Esophagus muscularis mucosa (tissue), 4 donors: Measurements from ENCODE around the gene STN1. TPM values are rescaled to one million over a fixed set of nuclear protein-coding genes. Genes with fewer than 3 reads are reported as not detected.

Experiments
- DNase-seq: peaks from one replicate; pipeline ENCODE4 v3.0.0-alpha.2; 2017; ENCODE audit errors: extremely low spot score
- H3K27ac ChIP-seq, 4 donors: fragments of 200-600 bp; sonication (generic); replicated peaks in 1 of 4; 1 replicate in 3 of 4; 2 replicates in 1 of 4; pipeline ENCODE4 v1.5.1; 2016 to 2019; ENCODE audit warnings: mild to moderate bottlenecking in 1 of 4
- H3K27me3 ChIP-seq, 4 donors: fragments of 200-600 bp; sonication (generic); one replicate each; pipeline versions ENCODE4 v1.5.1 to v1.6.0; 2016 to 2019
- H3K36me3 ChIP-seq, 4 donors: fragments of 200-600 bp; sonication (generic); one replicate each; pipeline ENCODE4 v1.5.1; 2016 to 2019
- H3K4me1 ChIP-seq, 4 donors: fragments of 200-600 bp; sonication (generic); one replicate each; pipeline ENCODE4 v1.5.1; 2016 to 2019
- H3K4me3 ChIP-seq, 4 donors: fragments of 200-600 bp; sonication (generic); 1 replicate in 2 of 4; 2 replicates in 2 of 4; pipeline ENCODE4 v1.5.1; 2016 to 2019; ENCODE audit warnings: mild to moderate bottlenecking in 4 of 4, moderate library complexity in 1 of 4
- H3K9me3 ChIP-seq, 4 donors: fragments of 200-600 bp; sonication (generic); 1 replicate in 3 of 4; 2 replicates in 1 of 4; pipeline ENCODE4 v1.5.1; 2016 to 2019
- CTCF ChIP-seq, 3 experiments: fragments of 200-600 bp in 2 of 3; fragments of 450-650 bp in 1 of 3; sonication (generic) in 2 of 3; IDR thresholded peaks; one replicate each; pipeline ENCODE4 v1.5.1; 2017 to 2019; ENCODE audit warnings: antibody characterized with exemption in 3 of 3, mild to moderate bottlenecking in 2 of 3, moderate library complexity in 1 of 3
- EP300 ChIP-seq: sonication (generic); formaldehyde crosslinking; IDR thresholded peaks from one replicate; pipeline ENCODE4 v1.6.1; 2017; ENCODE audit warnings: antibody characterized with exemption
- POLR2A ChIP-seq: fragments of 450-650 bp; IDR thresholded peaks from one replicate; pipeline ENCODE4 v1.6.1; 2017; ENCODE audit warnings: antibody characterized with exemption, moderate library complexity, mild to moderate bottlenecking, low read depth
- POLR2AphosphoS5 ChIP-seq, 2 donors: sonication (generic); formaldehyde crosslinking; IDR thresholded peaks; one replicate each; pipeline ENCODE4 v1.6.1; 2017; ENCODE audit warnings: antibody characterized with exemption in 2 of 2
- WGBS: methylation state at CpG from one replicate; pipeline ENCODE4 v1.1.5; 2018; 5-methylcytosine and 5-hydroxymethylcytosine counted together
- intact Hi-C: fragments of 100-400 bp; cut with DNase I; formaldehyde crosslinking; loops from one replicate; pipeline ENCODE4 v1.15.1; 2023
- total RNA-seq, 4 donors: library from RNA; depleted of rRNA; stranded (reverse); fragments of >200 nt; gene quantifications; one replicate each; pipeline versions ENCODE4 v1.1.0 to v1.2.1, GENCODE V29; 2016

The STN1 gene
- total RNA-seq, 4 donors from 2014 or later = 18.7 to 27.7 (median 24.9) TPM

DNA sequence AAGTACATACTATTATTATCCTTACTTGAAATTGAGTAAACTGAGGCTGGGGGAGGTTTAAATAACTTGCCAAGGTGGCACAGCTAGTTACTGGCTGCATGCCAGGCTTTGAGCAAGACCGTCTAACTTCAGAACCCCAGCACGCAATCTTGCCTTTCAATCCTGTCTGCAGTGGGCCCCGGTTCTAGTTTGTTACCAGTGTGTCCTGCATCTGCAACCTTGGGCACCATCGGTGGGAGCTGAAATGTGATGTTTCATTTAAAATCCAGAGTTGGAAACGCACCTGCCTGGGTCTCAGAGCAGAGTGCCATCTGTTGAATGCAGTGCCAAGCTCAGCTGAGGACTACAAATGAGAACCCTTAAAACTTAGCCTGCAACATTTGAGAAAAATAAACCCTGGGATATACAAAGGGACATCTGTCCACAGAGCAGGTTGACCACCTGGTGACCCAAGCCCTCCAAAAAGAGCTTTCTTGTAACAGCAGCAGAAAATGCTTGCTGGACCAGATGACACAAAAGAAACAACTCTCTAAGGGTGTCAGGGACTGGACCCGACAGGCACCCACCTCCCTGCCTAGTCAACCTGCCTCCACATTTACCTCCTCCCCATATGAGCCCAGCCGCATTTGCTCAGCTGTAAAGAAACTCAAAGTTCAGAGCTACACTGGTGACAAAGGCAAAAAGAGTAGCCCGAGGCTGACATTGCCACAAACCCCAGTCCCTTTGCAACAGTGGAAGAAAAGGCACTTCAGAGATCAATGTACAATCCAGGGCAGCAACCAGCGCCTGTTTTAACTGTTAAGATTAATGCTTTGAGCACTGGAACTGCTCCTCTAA, 64.3 kb downstream of the STN1 start:
- no peaks in the 10 kb centered on the region for H3K27me3 ChIP-seq
- H3K36me3 ChIP-seq = no peaks in the 10 kb centered on the region
- H3K27ac ChIP-seq = peak overlapping the region; percentile 65 to 85 (median 80)
- no peak for DNase-seq
- no peaks in the 10 kb centered on the region for H3K9me3 ChIP-seq
- no peak for TF ChIP-seq CTCF (IDR thresholded peaks at IDR 0.05)
- TF ChIP-seq POLR2A = no peak
- no peak for TF ChIP-seq POLR2AphosphoS5 (IDR thresholded peaks at IDR 0.05)
- no peak for TF ChIP-seq EP300
- H3K4me3 ChIP-seq = peak overlapping the region; percentile 64 to 80 (median 74)
- intact Hi-C loops = loop anchor here (10.0 kb wide), 2 partner anchors 79 to 249 kb away; no protein-coding TSS in a partner anchor
- peaks cover 52 to 80% (median 74%) of the 10 kb centered on the region in 4 donors for H3K4me1 ChIP-seq
- 51% methylated on average over 9 of the region's 9 CpGs for WGBS

DNA sequence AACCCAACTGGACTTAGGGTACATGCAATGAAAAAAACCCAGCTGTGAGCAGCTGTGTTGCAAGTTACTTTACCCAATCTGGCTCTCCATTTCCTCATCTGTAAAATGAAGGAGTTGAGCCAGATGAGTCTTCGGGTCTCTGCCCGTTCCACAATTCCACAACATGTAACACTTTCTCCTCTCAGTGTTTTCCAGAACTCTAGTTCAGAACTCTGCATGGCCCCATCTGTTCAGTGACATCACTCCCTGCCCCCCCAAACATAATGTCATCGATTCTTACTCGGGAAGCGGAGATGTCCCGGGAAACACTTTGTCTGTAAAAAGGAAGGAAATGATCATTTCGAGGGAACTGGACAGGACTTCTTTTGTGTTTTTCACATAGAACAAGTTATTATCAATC, 65.1 kb downstream of the STN1 start:
- WGBS = 41% methylated on average over 7 of the region's 7 CpGs
- intact Hi-C loops = loop anchor here (10.0 kb wide), 2 partner anchors 78 to 248 kb away; no protein-coding TSS in a partner anchor
- Histone ChIP-seq H3K36me3 (no peaks in the 10 kb centered on the region), H3K4me1 (peaks cover 52 to 86% (median 77%) of the 10 kb centered on the region in 4 donors), H3K9me3 (no peaks in the 10 kb centered on the region), H3K27me3 (no peaks in the 10 kb centered on the region), H3K27ac (peak overlapping the region; percentile 65 to 85 (median 80)), H3K4me3 (peak overlapping the region in 2 of 4 donors; percentile 2 to 80)
- no peak for DNase-seq
- no peak for TF ChIP-seq CTCF (IDR thresholded peaks at IDR 0.05)
- no peak for TF ChIP-seq POLR2A
- TF ChIP-seq POLR2AphosphoS5 (IDR thresholded peaks at IDR 0.05) = peak in 1 of 2 donors; percentile 57

DNA sequence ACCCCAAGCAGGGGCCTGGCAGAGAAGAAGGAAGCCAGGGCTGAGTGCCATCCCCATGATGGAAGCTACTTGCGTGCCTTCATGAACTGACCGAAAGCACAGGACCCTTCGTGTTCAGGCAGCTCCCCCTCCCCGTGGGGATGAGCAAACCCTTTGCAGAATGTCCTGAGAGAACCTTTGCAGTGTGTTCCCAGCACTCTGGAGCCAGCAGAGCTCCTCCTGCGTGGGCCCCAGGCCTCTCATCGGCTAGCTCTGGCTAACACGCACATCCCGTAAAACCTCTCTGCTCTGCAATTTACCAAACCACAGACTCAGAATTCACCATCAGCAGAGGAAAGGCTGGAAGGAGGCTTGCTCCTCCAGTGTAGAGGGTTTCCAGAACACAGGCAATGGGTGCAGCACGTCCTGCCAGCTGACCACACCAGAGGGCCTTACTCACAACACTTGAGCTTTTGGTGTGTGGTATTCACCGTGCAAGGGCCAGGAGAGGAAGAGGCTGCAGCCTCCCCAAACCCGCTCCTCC, 65.7 kb downstream of the STN1 start:
- Histone ChIP-seq H3K27ac (peak overlapping the region; percentile 55 to 85 (median 66)), H3K4me1 (peaks cover 52 to 86% (median 77%) of the 10 kb centered on the region in 4 donors), H3K9me3 (no peaks in the 10 kb centered on the region), H3K36me3 (no peaks in the 10 kb centered on the region), H3K27me3 (no peaks in the 10 kb centered on the region), H3K4me3 (peak overlapping the region in 2 of 4 donors; percentile 0 to 2)
- DNase-seq = no peak
- TF ChIP-seq CTCF (IDR thresholded peaks at IDR 0.05) (no peak), EP300 (no peak), POLR2AphosphoS5 (IDR thresholded peaks at IDR 0.05) (no peak), POLR2A (no peak)
- intact Hi-C loops = loop anchor here (10.0 kb wide), 2 partner anchors 77 to 247 kb away; no protein-coding TSS in a partner anchor
- 46% methylated on average over 11 of the region's 11 CpGs for WGBS

DNA sequence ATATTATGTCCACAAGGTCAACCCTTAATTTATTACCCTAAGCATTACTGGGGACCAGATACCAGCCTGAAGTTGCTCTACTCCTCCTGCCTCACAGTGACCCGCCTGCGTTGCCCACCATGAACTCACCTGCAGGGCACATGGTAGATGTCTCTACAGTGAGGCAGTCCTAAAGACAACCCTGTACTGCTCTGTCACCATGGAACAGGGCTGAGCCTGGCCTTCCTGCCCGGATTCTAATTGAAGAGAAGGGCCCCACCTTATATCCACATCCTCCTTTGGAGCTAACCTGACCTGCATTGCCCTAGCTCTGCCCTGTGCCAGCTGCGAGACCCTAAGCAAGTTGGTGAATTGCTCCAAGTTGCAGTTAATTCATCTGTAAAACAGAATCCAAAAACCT, 66.7 kb downstream of the STN1 start:
- no peaks in the 10 kb centered on the region for H3K9me3 ChIP-seq
- no peaks in the 10 kb centered on the region for H3K36me3 ChIP-seq
- TF ChIP-seq POLR2AphosphoS5 (IDR thresholded peaks at IDR 0.05) (no peak), POLR2A (no peak), CTCF (IDR thresholded peaks at IDR 0.05) (no peak), EP300 (no peak)
- WGBS = 94% methylated on average over 4 of the region's 4 CpGs
- peaks cover 59 to 90% (median 82%) of the 10 kb centered on the region in 4 donors for H3K4me1 ChIP-seq
- no peak overlapping the region for H3K4me3 ChIP-seq
- H3K27me3 ChIP-seq = no peaks in the 10 kb centered on the region
- intact Hi-C loops = loop anchor here (10.0 kb wide), 2 partner anchors 76 to 246 kb away; no protein-coding TSS in a partner anchor
- DNase-seq = no peak
- H3K27ac ChIP-seq = peak overlapping the region; percentile 59 to 85 (median 66)
